Muscle of arm (tissue), 14 donors: Measurements from ENCODE around the gene DMBX1. TPM values are rescaled to one million over a fixed set of nuclear protein-coding genes. Genes with fewer than 3 reads are reported as not detected.

ENCODE experiments used
- DNase-seq: peaks from one replicate; pipeline ENCODE4 v3.0.0-alpha.2; 2013
- long read RNA-seq, 11 donors: transcript quantifications; one replicate each; lab custom pipeline, GENCODE V29; 2026
- polyA plus RNA-seq, 12 donors: library from polyadenylated mRNA; unstranded; fragments of 120-200 nt; gene quantifications; one replicate each; pipeline ENCODE4 v1.2.1, GENCODE V29; 2013; ENCODE audit not compliant: insufficient read length in 12 of 12

DMBX1 gene
- under 1 TPM in 3 of 12 donors, not detected in 9; 0.04 to 0.07 (median 0.07) TPM for polyA plus RNA-seq
- long read RNA-seq, donor 1 = 0 reads
- long read RNA-seq, donor 2 = 0 reads
- long read RNA-seq, donor 3 = 0 reads
- long read RNA-seq, donor 4 = 0 reads
- long read RNA-seq, donor 5 = 0 reads
- long read RNA-seq, donor 6 = 0 reads
- long read RNA-seq, donor 7 = 0 reads
- long read RNA-seq, donor 8 = 0 reads
- long read RNA-seq, donor 9 = 0 reads
- long read RNA-seq, donor 10 = 0 reads
- long read RNA-seq, donor 11 = 0 reads

DNA sequence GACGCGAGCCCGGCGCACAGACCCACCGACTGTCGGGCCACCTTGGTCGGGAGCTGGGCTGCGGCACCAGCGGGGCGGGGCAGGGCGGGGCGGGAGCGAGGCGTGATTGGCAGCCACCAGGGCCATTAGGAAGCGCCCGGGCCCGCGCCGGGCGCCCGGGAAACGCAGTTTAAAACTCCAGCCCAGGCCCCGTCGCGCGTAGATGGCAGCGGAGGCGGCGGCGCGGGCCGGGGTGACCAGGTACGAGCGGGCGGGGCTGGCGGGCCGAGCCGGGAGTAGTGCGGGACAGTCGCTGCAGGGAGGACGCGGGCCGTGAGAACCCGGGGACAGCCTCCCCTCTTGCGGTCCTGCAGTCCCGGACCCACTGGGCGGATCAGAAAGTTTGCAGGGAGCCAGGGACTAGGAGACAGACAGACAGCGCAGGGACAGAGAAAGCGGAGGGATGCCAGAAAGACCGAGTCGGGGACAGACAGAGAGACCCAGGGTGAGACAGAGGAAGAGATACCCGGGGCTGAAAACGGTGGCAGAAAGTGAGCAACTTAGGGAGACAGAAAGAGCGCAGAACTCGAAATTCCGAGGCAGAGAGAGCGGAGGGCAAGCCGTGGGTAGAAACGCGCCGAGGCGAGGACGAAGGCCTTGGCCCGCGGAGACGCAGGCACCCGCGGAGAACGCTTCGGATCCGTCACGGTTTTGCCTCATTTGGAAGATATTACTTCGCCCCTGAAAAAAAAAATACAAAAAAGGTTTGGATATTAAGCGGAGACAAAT, at the start of gene DMBX1:
Gene DMBX1, plus strand, starts transcription at position 199 of the 768 bp plus-strand sequence. CDS start 17,175 bp downstream, outside the sequence.
- DNase-seq = no peak

DNA sequence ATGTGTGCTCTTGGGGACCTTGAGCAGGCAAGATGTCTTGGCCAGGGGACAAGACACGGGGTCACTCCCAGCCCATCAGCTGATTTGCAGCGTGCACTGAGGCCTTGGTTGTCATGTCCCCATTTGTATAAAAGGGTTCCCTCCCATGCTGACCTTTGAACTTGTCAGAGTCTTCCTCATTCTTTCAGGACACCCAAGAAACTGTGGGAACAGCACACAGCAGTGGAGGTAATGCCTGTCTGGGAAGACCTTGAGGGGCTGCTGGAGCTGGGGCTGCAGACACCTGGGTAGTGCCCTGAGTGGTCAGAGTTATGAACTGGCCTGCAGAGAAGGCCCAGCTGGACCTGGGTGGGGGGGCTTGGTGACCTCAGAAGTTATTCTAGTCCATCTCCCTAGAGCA, 49.2 kb upstream of the DMBX1 start:
- no peak for DNase-seq

DNA sequence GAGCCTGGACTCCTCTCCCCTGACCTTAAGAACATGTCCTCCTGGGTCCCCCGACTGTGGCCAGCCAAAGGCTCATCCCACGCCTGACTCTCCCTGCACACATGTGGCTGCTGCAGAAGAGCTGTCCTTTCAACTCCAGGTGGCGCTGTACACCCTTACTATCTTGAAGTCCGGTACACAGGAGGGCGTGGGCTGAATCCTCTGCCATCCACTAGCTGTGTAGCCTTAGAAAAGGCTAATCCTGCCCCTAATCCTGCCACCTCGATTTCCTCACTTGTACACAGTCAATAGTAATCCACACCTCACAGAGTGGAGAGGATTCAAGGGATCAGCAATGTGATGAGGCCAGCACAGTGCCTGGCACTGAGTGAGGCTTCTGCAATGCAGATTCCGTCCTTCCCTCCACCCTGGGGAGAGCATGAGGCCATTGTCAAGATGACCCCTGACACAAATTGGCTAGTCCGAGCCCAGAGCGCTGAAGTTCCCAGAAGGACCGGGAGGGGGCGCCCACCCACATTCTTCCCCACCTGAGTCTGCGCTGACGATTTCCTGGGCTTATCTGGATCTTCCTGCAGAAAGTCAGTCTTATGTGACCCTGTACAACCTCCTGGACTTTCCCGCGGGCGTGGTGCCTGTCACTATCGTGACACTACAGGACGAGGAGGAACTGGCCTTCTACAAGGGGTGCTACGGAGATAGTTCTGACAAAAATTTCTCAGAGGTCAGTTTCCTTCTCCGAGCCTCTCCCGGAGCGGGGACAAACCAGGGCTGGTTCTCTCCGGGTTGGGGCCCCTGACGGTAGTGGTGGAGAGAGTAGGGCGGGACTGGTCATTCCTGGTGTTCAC, 47.1 kb upstream of the DMBX1 start:
- peak; percentile 64 for DNase-seq

DNA sequence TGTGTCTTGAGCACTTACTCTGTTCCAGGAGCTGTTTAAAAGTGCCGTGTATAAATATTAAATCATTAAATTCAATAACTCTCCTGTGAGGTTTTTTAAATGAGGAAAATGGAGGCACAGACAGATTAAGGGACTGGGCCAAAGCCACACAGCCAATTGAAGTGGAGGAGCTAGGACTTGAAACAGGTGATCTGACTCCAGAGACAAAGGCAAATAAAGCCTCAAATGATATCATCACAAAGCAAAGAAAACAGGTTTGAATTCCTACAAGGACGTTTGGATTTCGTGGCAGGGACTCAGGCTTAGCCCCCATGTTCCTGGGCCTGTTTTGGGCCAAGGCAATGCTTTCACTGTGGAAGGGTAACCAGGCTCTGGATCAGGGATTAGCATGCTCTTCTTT, 45.2 kb upstream of the DMBX1 start:
- no peak for DNase-seq

DNA sequence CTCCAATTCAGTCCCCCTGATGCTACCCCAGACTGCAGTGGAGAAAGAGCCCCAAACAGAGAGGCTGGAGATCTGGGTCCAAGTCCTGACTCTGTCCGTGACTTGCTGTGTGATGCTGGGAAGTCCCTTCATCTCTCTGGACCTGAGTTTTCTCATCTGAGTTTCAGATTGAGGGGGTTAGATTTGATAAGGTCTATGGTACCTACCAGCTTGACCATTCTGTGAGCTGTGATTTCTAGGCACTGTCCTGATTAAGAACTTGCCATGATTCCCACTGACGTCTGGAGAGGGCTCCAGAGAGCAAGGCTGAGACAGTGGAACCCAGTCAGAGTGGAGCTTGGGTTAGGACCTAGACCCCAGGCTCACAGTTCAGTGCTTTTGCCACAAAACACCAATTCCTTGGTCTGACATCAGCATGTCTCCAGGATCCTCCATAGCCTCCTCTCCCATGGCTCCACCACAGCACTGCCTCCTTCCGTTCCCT, 43.8 kb upstream of the DMBX1 start:
- no peak for DNase-seq

DNA sequence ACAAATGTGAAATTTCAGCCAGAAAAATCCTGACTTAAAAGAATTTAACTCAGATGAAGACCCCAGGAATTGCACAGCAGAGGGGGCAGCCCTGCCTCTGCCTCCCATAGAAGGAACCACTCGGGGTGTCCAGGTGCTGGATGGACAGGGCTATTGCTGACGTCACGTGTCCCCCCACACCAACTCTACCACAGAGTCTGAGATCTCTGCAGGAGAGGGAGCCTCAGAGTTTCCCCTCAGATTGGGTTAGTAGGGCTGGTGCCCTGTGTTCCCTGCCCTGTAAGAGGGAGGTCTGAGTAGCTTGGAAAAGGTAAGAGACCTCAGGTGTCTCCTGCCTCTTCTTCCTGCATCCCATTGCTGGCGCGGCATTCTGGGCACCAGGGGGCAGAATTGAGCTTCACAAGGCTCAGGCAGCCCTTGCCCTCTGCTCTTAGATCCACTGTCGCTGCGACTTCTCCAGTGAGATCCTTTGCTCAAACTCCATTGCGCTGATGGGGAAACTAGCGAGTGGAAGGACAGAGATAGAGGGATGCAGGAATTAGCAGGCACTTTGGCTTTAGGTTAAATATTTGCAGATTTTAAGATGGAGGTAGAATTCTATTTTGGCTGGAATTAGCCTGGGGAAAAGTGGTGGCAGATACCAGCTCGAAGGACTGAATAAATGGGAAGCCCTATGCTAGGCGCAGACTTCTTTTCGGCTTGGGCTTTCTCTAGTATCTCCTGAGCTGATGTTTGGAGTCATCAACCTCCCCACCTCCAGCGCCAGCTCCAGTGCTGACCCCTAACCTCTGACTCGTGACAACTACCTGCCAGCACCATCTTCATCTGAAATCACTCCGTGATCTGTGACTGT, 42.8 kb upstream of the DMBX1 start:
- peak; percentile 69 for DNase-seq

DNA sequence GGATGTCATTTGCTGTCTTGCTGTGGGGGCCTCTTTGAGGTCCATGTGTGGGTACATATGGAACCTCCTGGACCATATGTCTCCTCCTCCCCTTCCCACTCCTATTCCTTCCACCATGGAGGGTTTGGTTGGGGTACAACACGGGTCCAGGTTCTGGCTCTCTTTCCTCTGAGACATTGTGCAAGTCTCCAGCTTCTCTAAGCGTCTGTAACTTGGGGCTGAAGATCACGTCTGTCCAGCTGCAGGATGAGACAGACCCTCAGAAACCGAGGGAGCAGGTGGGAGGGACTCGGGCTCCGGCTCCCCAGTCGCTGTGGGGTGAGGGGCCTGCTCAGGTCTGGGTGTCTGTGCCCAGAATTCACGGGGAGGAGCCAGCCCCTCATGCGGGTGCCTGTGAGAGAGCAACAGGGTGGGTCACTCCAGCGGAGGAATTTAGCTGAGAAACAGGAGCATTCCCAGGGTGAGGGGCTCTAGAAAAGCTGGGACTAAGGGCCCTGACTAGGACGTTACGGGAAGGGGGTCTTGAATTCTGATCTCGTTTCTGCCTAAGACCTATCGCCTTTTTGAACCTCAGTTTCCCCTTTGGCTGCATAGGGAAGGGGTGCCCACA, 42.0 kb upstream of the DMBX1 start:
- no peak for DNase-seq

DNA sequence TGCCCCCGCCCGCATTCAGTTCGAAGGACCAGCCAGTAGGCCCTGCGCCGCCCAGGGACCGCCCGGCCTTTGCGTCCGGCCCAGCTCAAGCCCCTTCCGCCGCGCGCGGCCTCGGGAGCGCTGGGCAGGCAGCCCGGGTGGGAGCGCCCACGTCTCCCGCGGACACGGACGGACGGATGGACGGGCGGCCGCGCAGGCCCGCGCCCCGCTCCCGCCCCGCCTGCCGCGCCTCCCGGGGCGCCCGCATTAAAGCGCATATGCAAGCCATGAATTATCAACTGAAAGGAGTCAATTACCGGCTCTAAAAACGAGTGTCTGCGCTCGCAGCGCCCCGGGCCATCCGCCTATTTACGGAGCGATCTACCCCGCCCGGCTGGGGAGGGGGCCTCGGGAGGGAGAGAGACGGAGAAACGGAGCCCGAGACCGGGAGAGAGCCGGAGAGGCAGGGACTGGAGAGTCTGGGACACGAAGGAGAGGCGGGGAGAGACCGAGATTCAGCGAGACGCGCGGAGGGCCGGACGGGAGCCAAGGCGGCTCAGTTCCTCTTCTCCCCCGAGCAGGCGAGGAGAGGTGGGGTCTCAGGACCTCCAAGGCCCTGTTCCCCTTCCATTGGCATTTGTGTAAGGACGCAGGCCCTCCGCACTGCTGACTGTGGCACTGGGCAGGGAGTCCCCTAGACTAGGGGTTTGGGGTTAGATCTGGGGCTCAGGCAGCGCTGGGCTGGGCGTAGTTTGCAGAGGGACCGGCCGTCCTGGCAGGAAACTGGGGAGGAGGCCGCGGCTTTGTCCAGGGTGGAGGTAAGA, 41.3 kb upstream of the DMBX1 start:
- DNase-seq = no peak

DNA sequence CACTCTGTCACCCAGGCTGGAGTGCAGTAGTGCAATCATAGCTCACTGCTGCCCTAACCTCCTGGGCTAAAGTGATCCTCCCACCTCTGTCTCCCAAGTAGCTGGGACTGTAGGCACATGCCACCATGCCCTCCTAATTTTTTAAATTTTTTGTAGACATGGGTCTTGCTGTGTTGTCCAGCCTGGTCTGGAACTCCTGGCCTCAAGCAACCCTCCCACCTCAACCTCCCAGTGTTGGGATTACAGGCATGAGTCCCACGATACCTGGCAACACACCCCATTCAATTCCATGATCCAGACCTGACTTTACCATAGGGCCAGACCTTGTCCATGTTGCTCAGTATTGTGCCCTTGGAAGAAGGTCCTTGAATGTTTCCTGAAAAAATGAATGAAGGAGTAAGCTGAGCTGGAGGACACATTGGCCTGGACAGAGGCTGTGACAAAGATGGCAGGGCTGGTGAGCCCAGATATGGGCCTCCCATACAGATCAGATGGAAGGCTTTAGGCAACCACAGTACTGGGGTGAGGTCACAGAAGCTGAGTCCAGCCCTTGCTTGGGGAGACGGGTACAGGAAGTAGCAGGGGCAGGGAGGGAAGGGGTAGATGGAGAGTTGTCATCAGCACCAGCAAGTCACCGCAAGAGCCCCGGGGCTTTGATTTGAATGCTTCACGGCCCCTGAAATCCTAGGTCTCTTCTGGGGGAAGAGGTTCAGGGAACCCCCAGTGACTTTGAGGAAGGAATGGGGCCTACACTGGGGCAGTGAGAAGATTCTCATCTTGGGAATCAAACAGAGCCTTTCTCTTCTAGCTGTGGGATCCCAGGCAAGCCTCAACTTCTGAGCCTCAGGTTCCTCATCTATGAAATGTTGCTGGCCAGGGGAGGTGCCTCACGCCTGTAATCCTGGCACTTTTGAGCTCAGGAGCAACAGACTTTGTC, 40.1 kb upstream of the DMBX1 start:
- DNase-seq = no peak

DNA sequence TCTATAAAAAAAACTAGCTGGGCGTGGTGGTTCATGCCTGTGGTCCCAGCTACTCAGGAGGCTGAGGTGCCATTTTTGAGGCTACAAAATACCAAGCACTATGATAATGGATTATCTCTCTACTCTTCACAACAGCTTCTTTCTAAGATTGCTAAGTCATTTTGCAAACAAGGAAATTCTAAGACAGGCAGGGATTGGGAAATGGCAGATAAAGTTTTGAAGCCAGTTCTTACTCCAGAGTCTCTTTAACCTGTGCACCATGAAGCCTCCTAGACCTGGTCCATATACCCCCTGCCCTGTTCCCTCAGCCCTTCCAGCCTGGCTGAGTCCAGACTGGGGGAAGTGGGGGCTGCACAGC, 39.5 kb upstream of the DMBX1 start:
- DNase-seq = no peak

DNA sequence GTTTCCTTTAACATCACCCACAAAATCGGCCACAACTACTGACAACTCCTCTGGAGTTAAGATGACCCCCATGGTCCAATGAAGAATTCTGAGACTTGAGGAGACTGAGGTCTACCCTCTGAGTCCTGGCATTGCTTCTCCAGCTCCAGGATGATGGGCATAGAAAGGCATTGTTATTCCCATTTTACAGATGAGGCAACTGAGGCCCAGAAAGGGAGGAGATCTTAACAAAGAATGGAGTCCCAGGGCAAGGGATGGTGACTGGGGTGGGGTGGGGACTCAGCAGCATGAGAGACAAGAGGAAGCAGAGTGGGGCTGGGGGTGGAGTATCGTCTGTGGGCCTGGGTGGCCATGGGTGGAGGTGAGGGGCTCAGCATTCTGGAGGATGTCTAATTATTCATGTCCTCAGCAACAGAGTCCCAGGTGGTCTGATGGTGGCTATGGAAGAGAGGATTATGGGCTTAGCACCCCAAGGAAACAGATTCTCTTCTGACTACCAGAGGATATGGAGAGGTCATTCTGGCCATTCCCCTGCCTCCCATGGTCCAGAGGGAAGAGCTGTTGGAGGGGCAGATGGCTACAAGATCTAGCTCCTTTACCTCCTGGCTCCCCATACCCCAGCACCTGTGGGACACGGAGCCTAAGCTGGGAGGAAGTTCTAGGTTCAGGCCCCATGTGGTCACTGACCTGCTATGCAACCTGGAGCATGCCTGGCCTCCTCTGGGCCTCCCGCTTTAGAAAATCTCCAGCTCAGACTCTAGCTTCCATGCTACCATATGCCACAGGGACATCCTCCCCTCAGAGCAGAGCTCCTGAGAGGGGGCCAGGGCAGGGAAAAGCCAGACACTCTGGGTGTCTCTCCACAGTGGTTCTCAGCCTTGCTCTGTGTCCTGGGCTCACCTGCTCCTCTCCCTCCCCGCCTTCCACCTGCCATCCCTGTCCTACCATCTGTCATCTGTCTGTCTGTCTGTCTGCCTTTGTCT, 37.4 kb upstream of the DMBX1 start:
- DNase-seq = no peak

DNA sequence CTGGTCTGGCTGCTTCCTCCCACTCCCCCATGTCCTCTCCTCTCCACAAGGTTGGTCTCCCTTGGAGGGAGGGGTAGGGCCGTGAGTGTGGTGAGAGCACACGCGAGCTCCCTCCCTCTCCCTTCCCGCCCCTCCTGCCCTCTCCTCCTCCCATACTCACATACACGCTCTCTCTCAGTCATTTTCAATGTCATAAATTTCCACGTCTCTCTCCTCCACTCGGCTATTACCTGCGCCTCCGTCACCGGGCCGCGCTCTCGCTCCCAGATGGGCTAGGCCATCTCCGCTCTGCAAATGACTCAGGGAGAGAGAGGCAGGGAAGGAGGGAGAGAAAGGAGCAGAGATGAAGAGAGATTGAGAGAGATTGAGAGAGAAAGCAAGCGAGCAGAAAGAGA, 36.7 kb upstream of the DMBX1 start:
- no peak for DNase-seq

DNA sequence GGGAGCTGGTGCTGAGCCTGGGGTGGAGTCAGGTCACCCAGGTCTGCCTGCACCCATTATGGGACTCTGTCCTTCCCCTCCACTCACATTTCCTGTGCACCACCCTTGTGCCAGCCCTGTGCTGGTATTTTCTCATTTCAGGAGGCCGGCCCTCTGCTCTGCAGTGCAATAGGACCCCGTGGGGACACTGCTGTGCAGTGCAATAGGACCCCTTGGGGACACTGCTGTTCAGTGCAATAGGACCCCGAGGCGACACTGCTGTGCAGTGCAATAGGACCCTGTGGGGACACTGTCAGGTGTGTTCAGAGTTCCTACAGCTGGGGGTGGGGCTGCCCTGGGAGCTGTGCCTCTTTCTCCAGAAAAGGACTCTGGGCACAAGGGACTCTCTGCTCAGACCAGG, 36.2 kb upstream of the DMBX1 start:
- no peak for DNase-seq

DNA sequence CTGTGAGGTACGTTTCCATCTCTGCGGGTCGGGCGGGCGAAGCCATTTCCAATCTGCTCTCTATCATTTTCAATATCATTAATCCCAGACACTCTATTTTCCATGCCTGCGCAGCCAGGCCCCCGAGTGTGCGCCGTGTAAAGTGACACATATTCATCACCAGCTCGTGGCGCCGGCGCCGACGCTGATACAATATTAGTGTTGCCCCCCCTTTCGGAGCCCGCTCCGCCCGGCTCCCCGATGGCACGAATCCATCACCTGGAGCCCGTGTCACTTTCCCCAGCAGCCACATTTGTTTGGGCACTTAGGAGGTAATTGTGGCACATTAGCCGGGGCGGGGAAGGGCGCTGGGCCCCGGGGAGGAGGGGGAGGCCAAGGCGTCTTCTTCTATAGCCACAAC, 33.7 kb upstream of the DMBX1 start:
- no peak for DNase-seq

DNA sequence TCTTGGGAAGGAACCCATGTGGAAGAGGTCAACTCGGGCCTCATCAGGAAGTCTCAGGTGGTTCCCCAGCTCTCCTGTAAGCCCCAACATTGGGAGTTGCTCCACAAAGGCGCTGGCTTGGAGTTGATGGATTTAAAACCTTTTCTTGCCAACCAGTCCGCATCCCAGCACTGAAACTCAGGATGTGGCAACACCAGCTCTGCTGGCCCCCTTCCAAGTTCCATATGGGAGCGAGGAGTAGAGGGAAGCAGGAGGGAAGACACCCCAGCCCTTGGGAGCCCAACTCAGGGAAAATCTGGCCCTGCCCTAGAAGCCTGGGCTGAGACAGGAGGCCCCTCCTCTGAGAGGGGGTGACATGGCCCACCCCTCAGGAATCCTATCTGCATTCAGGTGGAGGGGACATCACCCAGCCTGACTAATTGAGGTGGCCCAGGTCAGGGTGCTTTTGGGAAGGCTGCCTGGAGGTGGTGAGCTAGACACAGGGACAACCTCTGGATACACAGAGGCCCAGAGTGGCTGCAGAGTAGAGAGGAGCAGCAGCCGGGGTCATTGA, 33.1 kb upstream of the DMBX1 start:
- DNase-seq = no peak

DNA sequence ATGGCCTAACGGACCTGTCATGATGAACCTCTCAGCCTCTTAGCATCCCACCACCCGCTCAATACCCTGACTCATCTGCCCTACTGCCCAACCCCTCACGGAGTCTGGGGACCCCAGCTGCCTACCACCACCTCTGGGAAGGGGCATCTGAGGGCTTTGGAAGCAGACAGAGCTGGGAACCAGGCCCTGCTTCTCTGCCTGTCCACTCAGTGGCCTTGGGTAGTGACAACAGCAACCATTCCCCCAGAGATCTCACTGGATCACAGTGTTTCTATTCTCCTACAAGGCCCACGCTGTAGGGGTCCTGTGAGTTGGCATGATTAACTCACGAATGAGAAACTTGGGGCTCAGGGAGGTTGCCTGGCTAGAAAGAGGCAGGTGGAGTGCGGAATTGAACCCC, 32.5 kb upstream of the DMBX1 start:
- no peak for DNase-seq

DNA sequence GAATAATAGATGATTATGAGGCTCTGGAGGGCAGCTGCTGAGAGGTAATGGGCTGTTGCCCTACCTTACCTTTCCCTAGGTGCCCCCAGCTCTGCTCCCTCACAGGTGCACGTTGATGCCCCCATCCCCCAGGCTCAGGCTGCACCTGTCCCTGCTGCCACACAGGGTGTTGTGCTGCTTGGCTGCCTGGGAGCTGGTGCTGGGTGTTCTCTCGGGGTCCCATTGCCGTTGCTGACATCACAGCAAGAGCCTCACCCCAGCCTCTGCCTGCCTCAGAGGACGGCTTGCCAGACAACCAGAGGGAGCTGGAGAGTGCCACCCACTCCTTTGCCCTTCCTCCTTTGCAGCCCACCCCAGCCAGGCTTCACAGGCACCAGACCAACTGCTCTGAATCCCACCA, 31.4 kb upstream of the DMBX1 start:
- DNase-seq = no peak

DNA sequence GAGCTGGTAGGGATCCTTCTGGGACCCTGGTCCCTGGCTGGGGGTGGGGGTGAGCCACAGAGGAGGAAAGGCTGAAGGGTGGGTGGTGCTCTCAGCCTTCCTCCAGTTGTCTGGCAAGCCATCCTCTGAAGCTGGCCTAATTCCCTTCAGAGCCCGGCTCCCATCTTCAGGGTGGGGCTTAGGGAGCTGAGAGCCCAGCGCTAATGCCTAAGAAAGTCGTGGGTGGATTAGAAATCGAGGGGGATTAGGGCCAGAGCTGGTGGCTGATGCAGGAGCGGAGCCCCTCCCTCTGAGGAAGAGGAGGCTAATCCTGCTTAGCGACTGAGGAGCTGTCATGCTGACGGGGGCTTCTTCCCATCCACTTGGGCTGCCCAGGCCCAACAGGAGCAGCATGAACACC, 30.8 kb upstream of the DMBX1 start:
- DNase-seq = no peak
